ENCODE data around the gene ST3GAL3. TPM values are rescaled to one million over a fixed set of nuclear protein-coding genes. Genes with fewer than 3 reads are reported as not detected.
A peak's percentile ranks its signal among the peaks of the same experiment; 100 is the strongest.

Gene ST3GAL3
- total RNA-seq, 1 donor from 2014 or later = 24.2 TPM

DNA sequence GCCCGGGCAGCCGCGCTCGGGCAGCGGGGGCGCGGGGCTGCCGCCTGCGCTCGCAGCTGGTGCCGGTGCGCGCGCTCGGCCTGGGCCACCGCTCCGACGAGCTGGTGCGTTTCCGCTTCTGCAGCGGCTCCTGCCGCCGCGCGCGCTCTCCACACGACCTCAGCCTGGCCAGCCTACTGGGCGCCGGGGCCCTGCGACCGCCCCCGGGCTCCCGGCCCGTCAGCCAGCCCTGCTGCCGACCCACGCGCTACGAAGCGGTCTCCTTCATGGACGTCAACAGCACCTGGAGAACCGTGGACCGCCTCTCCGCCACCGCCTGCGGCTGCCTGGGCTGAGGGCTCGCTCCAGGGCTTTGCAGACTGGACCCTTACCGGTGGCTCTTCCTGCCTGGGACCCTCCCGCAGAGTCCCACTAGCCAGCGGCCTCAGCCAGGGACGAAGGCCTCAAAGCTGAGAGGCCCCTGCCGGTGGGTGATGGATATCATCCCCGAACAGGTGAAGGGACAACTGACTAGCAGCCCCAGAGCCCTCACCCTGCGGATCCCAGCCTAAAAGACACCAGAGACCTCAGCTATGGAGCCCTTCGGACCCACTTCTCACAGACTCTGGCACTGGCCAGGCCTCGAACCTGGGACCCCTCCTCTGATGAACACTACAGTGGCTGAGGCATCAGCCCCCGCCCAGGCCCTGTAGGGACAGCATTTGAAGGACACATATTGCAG lies 229.3 kb downstream of the ST3GAL3 start:
- intact Hi-C loops (cut with DNase I) = loop anchor here (10.0 kb wide), 1 partner anchor 412 kb away; no protein-coding TSS in a partner anchor
- ATAC-seq (ENCODE audit: poor library complexity) = peak; percentile 46
- DNase-seq = peak; percentile 64

DNA sequence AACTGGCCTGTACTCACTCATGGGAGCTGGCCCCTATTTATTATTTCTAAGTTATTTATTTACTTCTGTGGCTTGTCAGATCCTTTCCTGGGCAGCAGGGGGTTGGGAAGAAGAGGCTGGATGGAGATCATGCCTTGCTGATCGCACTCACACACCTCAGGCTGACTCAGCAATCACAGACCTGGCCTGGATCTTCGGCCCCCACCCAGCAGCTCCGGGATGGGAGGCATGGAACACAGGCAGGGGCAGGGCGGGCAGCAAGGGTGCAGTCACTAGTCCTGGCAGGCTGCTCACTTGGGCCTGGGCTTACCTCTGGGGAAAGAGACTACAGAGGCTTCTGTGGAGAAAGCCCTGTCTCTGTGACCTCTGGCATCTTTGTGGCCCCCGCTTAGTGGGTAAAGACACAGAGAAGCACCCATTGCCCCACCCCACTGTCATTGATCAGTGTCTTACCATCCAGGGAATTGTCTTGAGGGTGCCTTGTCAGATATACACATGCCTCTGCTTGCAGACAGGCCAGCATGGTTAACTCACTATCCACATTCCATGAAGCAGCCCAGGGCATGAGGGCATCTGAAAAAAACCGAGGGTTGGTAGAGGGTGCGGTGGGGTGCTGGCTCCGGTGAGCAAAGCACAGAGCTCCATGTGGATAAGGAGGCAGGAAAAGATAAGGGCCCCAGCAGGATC lies 230.0 kb downstream of the ST3GAL3 start:
- DNase-seq (no peak), ATAC-seq (ENCODE audit: poor library complexity) (no peak)
- intact Hi-C loops (cut with DNase I) = loop anchor here (10.0 kb wide), 1 partner anchor 413 kb away; no protein-coding TSS in a partner anchor

DNA sequence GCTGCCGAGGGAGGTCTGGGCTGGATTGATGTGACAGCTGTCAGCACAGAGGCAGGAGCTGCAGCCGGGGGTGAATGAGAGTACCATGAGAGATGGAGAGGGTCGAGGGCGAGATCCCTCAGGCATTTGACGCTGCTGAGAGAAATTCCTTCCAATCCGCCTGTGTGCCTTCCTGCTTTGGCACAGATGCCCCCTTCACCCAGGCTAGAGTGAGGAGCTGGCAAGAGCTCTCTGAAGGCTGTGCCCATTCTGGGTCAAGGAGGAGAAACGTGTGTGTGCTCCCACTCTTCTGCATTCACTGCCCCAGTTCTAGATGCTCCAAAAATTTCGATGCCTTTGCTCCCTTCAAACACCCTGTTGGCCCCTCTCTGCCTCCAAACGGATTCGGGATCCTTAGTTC lies 231.0 kb downstream of the ST3GAL3 start:
- DNase-seq = no peak
- intact Hi-C loops (cut with DNase I) = loop anchor here (10.0 kb wide), 1 partner anchor 414 kb away; no protein-coding TSS in a partner anchor
- no peak for ATAC-seq (ENCODE audit: poor library complexity)

DNA sequence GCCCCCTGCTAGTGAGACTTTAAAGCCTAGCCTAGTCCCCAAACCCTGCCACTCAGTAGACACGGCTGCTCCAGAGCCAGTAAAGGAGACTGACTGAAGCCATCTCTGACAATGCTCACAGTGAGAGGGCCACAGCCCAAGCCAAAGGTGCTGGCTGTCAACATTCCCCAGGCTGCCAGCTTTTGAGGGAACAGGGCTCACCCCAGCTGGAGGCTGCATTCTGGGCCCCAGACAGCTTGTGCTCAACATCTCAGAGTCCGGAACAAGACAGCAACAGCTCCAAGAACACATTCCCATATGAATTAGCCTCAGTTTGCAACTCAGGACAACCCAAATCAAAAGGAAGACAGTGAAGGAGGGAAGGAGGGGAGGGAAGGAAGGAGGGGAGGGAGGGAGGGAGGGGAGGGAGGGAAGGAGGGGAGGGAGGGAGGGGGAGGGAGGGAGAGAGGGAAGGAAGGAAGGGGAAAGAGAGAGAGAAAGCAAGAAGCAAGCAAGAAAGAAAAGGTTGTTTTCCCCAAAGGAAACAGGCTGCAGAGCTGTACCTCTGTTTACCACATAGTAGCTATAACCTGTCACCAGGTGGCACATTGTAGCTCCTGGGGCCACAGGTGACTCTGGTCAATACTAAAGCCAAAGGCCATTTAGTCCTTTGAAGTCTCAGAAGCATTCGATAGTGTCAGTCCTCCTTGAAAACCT lies 231.7 kb downstream of the ST3GAL3 start:
- DNase-seq (peak; percentile 69), ATAC-seq (ENCODE audit: poor library complexity) (peak; percentile 69)
- intact Hi-C loops (cut with DNase I) = loop anchor here (10.0 kb wide), 1 partner anchor 414 kb away; no protein-coding TSS in a partner anchor

DNA sequence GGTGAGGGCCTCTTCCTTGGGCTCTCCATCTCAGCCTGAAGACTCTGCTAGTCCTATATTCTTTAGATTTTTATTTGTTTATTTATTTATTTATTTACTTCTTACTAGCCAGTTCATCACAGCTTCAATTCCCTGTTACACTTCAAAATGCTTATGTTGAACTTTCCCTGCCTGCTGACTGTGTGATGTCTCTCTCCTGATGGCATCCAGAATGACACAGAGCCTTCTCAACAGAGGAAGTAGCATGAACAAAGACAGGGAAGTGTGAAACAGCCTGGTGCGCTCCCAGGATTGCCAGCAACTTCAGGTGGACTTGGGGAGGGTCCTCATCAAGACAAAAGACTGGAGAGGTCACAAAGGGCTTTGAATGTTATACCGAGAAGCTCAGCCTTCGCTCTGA lies 235.1 kb downstream of the ST3GAL3 start:
- DNase-seq = no peak
- intact Hi-C loops (cut with DNase I) = no loop called here

DNA sequence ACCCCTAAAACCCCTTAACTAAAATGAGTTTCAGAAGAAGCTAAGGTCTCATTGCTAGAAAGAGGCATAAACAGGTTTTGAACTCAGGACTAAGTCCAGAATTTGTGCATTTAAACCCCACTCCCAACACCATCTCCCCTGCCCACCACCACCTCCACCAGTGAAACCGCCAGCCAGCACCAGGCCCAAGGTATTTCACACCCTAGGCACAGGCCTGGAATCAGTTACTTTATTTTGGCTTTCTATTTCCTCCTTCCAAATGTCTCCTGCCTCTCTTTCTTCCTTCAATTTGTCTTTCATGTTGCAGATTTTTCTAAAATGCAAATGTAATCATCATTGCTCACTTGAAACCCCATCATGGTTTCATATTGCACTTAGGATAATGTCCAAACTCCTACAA lies 237.5 kb downstream of the ST3GAL3 start:
- DNase-seq (no peak), ATAC-seq (ENCODE audit: poor library complexity) (no peak)
- intact Hi-C loops (cut with DNase I) = no loop called here

More for the DNA sequence above, 235.1 kb downstream of the ST3GAL3 start:
- ATAC-seq (ENCODE audit: poor library complexity) = no peak

DNA sequence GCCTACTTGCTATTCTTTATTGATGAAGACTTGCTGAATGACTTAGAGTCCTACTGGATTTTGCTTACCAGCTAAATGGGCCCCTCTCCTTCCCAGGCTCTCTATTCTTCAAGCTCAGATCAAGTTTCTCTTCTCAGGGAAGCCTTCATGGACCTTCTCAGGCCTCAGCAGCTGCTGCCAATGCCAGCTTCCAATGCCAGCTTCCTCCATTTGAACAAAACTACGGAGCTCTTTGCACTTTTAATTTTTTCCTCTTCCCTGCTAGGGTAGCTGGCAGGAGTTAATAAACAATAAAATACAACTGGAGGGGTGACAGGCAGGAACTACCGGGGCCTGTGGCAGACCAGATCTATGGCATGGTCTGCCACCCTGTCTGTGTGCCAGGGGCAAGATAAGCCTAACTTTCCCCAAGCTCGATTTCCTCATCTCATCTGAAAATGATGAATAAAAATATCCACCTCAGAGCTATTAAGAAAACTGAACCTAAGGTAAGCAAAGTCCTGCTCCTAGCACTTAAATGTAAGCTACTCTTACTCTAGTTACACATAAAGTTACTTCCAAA lies 238.4 kb downstream of the ST3GAL3 start:
- intact Hi-C loops (cut with DNase I) = no loop called here
- DNase-seq = no peak

DNA sequence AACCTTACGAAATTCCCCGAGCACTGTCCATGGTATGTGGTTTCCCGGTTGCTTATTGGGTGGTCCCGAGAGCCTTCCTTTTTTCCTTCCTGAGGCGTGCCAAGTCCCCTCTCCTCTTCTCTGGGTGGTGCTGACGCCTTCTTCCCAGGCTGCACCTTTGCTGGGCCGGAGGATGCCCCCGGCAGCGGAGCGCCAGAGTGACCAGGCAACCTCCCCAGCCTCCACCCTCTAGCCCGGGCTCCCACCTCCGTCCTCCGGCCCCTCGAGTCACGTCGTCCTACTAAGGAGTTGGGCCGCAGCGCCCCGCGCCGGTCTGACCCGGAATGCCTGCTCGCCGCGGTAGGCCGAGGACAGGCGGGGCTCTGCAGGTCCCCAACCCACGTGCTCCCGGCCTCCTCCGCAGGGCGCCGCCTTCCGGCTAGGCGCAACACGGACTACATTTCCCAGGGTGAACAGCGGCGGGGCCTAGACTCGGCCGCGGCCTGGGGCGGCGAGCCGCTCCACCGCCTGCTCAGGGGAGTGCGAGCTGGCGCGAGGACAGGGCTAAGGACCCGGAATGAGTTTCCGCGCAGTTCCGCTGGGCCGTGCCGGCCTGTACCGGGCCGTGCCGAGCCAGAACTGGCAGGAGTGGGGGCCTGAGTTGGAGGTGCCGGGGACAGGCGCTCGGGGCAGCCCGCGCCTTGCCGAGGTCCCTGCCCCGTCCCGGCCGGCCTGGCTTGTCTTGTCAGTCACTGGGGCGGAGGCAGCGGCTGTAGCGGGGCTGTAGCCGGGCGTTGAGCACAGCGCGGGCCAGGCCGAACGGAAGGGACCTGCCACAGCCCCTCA lies 239.1 kb downstream of the ST3GAL3 start, which contains the start of gene IPO13:
IPO13 (plus strand) TSS at position 715 of the 825 bp plus-strand sequence. CDS start 651 bp downstream, outside the sequence.
- ATAC-seq (ENCODE audit: poor library complexity) (peak; percentile 96), DNase-seq (peak; percentile 97)
- intact Hi-C loops (cut with DNase I) = no loop called here

More for the DNA sequence above, 238.4 kb downstream of the ST3GAL3 start:
- ATAC-seq (ENCODE audit: poor library complexity) = no peak

DNA sequence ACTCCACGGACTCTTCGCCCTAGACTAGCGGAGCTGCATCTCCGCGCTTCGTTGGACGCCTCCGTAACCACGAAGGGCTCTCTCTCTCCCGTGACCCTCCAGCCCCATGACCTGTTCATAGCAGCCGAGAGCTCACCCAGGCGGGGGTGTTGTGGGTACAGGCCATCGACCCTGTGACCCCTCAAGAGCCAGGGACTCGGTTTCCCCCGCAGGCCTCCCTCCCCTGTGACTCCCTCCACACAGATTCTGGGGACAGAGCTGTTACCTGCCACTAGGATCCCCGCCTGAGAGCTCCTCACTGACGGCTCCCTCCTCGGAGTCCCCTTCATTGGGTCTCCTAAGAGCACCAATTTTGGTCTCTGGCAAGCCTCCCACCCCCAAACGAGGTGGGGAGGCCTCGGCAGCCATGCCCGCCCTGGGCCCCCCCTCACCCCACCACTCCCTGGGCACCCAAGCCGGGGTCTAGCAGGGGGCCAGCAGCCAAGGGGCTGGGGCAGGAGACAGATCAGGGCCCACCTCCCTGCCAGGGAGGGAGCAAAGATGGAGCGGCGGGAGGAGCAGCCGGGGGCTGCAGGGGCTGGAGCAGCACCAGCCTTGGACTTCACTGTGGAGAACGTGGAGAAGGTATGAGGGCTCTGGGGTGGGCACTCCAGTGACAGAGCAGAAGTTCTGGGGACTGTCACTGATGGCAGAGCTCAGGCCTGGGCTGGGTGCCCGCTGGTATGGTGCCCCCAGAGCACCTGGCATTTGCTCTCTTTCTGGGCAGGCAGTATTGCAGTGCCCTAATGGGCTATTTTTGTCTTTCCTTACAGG lies 239.9 kb downstream of the ST3GAL3 start:
- ATAC-seq (ENCODE audit: poor library complexity) = peak; percentile 61
- peak; percentile 71 for DNase-seq
- intact Hi-C loops (cut with DNase I) = no loop called here

DNA sequence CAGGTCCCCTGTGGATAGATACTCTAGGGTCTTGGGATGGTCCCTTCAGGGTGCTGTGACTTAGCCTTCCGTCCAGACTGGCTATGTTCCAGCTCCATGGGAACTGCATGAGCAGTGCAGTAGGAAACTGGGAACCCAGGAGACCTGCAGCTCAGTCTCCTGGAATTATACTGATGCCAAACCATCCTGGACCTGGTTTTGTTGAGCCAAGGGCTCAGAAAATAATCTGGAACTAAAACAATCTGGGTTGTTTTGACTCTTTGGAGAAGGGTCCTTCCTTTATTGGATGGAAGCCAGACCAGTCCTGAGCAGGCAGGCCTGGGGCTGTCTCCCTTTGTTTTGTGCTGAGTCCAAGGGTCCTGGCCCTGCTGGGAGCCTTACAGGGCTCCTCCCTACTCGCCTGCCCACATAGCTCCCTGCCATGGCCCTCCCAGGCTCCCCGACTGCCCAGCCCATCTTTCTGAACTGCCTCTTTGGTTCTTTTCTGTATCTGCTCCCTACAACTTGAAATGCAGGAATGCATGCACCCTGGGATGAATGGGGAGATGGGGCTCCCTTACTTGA lies 240.6 kb downstream of the ST3GAL3 start:
- no peak for DNase-seq
- intact Hi-C loops (cut with DNase I) = no loop called here

DNA sequence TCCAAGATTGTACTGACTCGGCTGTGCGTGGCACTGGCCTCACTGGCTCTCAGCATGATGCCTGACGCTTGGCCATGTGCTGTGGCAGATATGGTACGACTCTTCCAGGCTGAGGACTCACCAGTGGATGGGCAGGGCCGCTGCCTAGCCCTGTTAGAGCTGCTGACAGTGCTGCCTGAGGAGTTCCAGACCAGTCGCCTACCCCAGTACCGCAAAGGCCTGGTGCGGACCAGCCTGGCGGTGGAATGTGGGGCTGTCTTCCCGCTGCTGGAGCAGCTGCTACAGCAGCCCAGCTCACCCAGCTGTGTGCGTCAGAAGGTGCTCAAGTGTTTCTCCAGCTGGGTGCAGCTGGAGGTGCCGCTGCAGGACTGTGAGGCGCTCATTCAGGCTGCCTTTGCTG lies 242.3 kb downstream of the ST3GAL3 start:
- DNase-seq (peak; percentile 54), ATAC-seq (ENCODE audit: poor library complexity) (no peak)
- intact Hi-C loops (cut with DNase I) = no loop called here

More for the DNA sequence above, 240.6 kb downstream of the ST3GAL3 start:
- no peak for ATAC-seq (ENCODE audit: poor library complexity)

DNA sequence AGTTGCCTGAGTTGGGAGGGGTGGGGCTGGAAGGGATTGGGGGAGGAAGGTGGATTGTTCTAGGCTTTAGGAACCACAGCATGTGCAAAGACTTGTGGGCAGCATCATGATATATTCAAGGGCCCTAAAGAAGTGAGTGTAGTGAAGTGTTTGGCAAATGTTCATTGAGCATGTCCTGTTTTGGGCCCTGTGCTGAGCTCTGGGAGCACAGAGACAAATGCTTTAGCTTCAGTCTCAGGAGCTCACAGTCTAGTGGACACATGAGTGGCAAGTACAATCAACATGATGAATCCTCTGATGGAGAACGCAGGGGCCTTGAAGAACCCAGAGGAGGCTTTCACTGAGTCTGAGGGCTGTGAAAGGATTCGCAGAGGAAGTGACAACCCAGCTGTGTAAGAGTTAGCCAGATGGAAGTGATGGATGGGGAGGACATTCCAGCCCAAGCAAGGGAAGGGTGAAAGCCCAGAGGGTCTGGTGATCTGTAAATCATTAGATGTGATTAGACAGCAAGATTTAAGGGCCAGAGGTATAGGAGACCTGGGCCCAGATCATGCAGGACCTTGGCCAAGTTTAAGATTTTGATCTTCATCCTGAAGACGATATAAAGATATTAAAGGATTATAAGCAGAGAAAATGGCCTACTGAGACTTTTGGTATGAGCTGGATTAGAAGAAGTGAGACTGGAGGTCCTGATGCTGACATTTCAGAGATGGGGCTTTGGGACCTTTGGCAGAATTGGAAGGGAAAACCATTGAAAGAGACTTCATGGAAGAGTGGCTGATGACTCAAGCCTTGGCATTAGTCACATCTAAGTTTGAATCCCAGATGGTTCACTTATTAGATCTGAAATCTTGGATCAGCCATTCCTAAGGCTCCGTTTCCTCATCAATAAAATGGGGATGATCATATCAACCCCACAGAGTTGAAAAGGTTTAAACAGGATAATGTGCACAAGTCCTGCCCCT lies 244.0 kb downstream of the ST3GAL3 start:
- ATAC-seq (ENCODE audit: poor library complexity) (no peak), DNase-seq (no peak)
- intact Hi-C loops (cut with DNase I) = no loop called here

DNA sequence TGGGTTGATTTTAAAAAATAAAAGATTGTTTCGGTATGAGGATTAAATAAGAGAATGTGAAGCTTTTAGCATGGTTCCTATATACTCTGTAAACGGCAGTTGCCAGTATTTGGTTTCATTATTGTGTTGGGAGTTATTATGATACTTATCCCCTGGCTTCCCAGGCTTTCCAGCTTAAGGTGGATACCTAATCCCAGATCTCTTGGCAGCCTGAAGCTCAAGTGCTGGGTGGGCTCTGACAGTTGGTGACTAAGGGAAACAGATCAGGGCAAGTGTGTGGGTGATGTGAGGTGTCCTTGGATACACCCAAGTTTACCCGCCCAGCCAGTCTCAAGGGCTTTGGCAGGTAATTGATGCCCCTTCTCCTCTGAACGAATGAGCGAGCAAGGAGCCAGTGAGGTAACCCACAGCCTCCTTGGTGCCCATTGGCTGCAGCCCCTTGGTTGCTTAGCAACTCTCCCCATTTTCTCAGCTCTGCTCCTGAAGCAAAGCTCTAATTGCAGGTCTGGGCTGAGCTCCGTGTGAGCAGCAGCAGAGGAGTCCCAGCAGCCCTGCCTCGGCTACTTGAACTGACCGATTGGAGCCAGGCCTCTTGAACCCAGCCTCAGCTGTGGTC lies 245.5 kb downstream of the ST3GAL3 start:
- DNase-seq (no peak), ATAC-seq (ENCODE audit: poor library complexity) (no peak)
- intact Hi-C loops (cut with DNase I) = no loop called here

DNA sequence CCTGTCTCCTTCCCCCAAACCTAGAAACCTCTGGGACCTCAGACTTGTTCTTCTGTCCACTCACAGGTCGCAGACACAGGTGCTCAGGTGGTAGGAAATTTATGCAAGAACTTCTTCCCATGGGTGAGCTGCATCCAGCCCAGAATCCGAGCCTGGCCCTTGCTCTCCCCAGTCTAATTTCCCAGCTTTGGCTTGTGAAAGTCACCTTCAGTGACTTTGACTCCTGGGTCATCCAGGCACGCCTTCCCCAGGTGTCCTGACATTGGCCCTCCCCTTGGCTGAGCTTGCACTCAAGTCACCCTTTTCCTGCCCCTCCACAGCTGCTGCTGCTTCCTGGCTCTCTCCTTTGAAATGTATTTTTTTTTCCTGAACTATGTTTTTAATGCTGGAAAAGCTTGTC lies 246.0 kb downstream of the ST3GAL3 start:
- intact Hi-C loops (cut with DNase I) = no loop called here
- ATAC-seq (ENCODE audit: poor library complexity) (no peak), DNase-seq (no peak)

DNA sequence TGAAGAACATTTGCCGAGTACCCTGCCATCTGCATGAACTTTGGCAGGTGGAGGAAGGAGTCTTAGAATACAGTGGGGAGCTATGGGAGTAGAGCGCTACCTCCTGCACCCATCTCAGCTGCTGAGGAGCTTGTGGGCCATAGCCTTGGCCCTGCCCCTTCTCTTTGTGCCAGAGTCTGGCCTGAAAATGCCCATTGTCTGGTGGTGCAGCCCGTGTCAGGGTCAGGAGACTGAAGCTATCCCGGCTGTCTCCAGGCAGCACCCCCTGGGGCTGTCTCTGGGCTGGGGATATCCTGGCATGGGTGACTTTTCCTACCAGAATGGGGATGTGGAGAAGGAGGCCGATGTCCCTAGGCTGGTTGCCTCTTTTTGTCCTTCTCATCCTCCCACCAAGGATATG lies 246.7 kb downstream of the ST3GAL3 start:
- no peak for DNase-seq
- intact Hi-C loops (cut with DNase I) = no loop called here
- ATAC-seq (ENCODE audit: poor library complexity) = no peak

DNA sequence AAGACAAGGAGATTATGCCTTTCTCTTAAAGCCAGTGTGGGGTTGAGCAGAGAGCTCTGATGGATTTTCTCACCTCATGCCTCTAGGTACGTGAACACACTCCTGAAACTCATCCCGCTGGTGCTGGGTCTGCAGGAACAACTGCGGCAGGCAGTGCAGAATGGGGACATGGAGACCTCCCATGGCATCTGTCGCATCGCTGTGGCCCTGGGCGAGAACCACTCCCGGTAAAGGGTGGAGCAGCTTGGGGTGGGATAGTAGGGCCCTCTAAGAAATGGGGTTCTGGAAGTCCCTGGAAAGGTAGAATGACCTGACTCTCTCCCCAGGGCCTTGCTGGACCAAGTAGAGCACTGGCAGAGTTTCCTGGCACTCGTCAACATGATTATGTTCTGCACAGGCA lies 248.9 kb downstream of the ST3GAL3 start:
- no peak for ATAC-seq (ENCODE audit: poor library complexity)
- no peak for DNase-seq
- intact Hi-C loops (cut with DNase I) = no loop called here
